DMS 273 (cell line): ENCODE data around the gene NOTCH2.

Experiments
- DNase-seq: peaks from one replicate; lab custom pipeline; 2025; ENCODE audit not compliant: unreplicated experiment; lab: John Stamatoyannopoulos, UW

The NOTCH2 gene

GRCh38 chr1:119911775-119912174, 157.7 kb downstream of the NOTCH2 start:
- DNase-seq = peak; percentile 9

- peak; percentile 46 for DNase-seq
Observed at GRCh38 chr1:119910618-119911017, 158.8 kb downstream of the NOTCH2 start.

GRCh38 chr1:119909890-119910596, 159.4 kb downstream of the NOTCH2 start:
- DNase-seq = peak; percentile 64

GRCh38 chr1:119908661-119909060, 160.8 kb downstream of the NOTCH2 start:
- DNase-seq = peak; percentile 94

- DNase-seq = peak; percentile 17
Observed at GRCh38 chr1:119906927-119907652, 162.4 kb downstream of the NOTCH2 start.

GRCh38 chr1:119903443-119903835, 166.0 kb downstream of the NOTCH2 start:
- no peak for DNase-seq

GRCh38 chr1:119902775-119903442, 166.6 kb downstream of the NOTCH2 start:
- no peak for DNase-seq

GRCh38 chr1:119898981-119899720, 170.3 kb downstream of the NOTCH2 start:
- no peak for DNase-seq

GRCh38 chr1:119898530-119898929, 170.9 kb downstream of the NOTCH2 start:
- DNase-seq = no peak

GRCh38 chr1:119896303-119896702, 173.2 kb downstream of the NOTCH2 start, which contains the start of gene ADAM30:
Gene ADAM30, minus strand, starts transcription at chr1:119896515. Its CDS starts 179 bp downstream, at chr1:119896336.
- no peak for DNase-seq

GRCh38 chr1:119895102-119895501, 174.4 kb downstream of the NOTCH2 start:
- DNase-seq = no peak

- no peak for DNase-seq
Observed at GRCh38 chr1:119893827-119894700, 175.4 kb downstream of the NOTCH2 start.

GRCh38 chr1:119893238-119893791, 176.1 kb downstream of the NOTCH2 start:
- DNase-seq = no peak

GRCh38 chr1:119891386-119891785, 178.1 kb downstream of the NOTCH2 start:
- DNase-seq = no peak

- DNase-seq = no peak
Observed at GRCh38 chr1:119888476-119888875, 181.0 kb downstream of the NOTCH2 start.

GRCh38 chr1:119887427-119887826, 182.0 kb downstream of the NOTCH2 start:
- no peak for DNase-seq

GRCh38 chr1:119885903-119886783, 183.3 kb downstream of the NOTCH2 start:
- DNase-seq = peak; percentile 64

GRCh38 chr1:119884711-119885110, 184.8 kb downstream of the NOTCH2 start:
- DNase-seq = no peak

- DNase-seq = no peak
Observed at GRCh38 chr1:119883826-119884225, 185.6 kb downstream of the NOTCH2 start.
